ENCODE results near the gene OXGR1.

Gene OXGR1

DNA sequence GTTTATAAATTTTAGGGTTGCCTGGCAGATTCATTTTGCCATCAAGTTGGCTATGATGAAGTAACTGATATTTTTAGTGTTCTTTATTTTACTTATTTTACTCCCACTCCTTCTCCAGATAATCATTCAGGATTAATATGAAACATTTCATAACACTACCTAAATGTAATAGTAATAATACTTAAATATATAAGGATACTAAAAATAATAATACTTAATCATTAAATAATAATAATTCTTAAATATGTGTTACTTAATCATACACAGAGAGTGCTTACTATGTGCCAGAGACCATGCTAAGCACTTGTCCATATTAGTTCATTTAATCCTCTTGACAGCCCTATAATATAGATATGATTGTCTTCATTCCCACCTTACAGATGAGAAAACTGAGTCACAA is 23.0 kb upstream of the OXGR1 start:
- no peak for DNase-seq (ENCODE audit: low read depth)
- H3K4me3 ChIP-seq (ENCODE audit: control insufficient read depth, low read depth, low read length) = no peak overlapping the region
- TF ChIP-seq, protein P1, sequence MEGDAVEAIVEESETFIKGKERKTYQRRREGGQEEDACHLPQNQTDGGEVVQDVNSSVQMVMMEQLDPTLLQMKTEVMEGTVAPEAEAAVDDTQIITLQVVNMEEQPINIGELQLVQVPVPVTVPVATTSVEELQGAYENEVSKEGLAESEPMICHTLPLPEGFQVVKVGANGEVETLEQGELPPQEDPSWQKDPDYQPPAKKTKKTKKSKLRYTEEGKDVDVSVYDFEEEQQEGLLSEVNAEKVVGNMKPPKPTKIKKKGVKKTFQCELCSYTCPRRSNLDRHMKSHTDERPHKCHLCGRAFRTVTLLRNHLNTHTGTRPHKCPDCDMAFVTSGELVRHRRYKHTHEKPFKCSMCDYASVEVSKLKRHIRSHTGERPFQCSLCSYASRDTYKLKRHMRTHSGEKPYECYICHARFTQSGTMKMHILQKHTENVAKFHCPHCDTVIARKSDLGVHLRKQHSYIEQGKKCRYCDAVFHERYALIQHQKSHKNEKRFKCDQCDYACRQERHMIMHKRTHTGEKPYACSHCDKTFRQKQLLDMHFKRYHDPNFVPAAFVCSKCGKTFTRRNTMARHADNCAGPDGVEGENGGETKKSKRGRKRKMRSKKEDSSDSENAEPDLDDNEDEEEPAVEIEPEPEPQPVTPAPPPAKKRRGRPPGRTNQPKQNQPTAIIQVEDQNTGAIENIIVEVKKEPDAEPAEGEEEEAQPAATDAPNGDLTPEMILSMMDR (conservative IDR thresholded peaks at IDR 0.05; ENCODE audit: control insufficient read depth, insufficient read depth, low read depth, low read length) = no peak

DNA sequence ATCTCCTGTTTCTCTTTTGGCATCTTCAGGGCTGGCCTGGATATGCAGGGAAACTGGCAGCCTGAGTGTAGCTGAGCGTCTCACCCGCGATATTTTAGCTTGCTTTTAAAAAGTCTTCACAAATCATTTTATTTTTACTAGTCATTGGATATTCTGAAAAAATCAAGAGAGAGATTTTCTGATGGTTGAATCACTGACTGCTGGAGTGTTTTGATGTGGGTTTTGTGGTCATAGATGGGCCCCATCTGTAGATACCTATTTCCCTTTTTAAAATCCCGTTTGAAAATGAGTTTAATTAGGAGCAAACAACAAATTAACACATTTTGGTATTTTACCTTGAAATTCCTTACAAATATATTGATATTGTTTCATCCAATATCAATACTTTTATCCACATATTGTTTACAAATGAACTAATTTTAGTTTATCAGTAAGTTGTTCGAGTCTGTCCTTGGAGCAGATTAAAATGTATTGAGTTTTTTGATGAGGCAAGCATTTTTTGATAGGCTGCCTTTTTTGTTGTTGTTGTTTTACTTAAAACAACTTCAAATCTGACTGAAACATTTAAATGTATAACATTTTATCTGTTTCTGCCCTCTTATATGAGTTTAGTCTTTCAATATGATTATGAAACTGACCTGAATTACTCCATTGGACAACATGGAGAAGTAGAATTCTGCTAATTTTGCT is 21.5 kb upstream of the OXGR1 start:
- DNase-seq (ENCODE audit: low read depth) = no peak
- TF ChIP-seq, protein P1 (conservative IDR thresholded peaks at IDR 0.05; ENCODE audit: control insufficient read depth, insufficient read depth, low read depth, low read length) = no peak

DNA sequence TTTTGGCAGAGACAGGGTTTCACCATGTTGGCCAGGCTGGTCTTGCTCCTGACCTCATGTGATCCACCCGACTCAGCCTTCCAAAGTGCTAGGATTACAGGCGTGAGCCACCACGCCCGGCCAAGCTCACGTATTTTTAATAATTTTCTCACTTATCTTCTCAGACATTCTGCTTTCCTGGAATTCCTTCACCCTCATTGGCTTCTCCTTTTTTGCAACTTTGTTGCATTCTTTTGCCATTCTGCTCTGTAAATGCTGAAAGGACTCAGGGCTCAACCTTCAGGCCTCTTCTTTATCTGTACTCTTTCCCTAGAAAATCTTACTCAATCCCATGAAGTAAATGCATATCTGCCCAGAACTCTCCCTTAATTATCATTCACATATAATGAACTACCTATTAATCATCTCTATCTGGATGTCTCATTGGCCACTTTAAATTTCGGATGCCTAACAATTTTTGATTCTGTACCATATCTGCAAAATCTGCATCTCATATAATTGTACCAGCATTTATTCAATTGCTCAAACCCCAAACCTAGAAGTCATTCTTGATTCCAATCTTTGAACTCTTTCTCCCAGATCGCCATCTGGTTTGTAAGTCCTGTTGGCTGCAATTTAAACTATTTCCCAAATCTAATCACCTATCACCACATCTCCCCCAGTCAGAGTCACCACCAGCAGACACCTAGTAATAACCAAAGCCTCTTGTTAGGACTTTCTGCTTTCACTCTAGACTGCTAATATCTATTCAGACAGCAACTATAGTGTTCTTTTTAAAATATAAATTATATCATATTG is 18.2 kb upstream of the OXGR1 start:
- no peak overlapping the region for H3K4me3 ChIP-seq (ENCODE audit: control insufficient read depth, low read depth, low read length)
- TF ChIP-seq, protein P1 (conservative IDR thresholded peaks at IDR 0.05; ENCODE audit: control insufficient read depth, insufficient read depth, low read depth, low read length) = no peak
- DNase-seq (ENCODE audit: low read depth) = no peak

More for the DNA sequence above, 21.5 kb upstream of the OXGR1 start:
- H3K4me3 ChIP-seq (ENCODE audit: control insufficient read depth, low read depth, low read length) = no peak overlapping the region

DNA sequence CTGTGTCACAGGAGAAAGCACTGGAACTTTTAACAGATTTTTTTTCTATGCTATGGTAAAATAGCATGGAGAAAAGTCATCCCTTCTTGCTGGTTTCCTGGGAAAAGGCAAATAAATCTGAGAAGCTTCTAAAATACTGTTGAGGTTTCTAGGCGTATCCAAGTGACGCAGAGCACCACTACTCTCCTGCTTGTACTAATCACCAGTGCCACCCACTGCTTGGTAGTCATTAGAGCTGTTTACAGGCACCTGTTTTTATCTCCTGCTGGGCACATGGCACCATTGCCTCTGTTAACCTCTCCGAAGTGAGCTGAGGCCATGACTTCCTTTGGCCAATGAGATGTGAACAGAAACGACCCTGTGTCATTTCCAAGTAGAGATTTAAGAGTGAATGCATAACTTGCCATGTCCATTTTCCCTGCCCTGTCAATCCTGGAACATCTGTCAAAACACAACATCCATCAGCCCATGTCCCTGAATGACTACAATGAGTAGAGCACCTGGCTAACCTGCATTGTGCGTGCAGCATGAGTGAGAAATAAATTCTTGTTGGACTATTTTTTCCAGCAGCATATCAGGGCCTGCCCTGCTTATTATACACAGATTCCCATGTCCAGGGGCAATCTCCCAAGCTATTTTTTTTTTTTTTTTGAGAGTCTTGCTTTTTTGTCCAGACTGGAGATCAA is 17.3 kb upstream of the OXGR1 start:
- DNase-seq (ENCODE audit: low read depth) = no peak
- H3K4me3 ChIP-seq (ENCODE audit: control insufficient read depth, low read depth, low read length) = no peak overlapping the region
- TF ChIP-seq, protein P1 (conservative IDR thresholded peaks at IDR 0.05; ENCODE audit: control insufficient read depth, insufficient read depth, low read depth, low read length) = no peak

DNA sequence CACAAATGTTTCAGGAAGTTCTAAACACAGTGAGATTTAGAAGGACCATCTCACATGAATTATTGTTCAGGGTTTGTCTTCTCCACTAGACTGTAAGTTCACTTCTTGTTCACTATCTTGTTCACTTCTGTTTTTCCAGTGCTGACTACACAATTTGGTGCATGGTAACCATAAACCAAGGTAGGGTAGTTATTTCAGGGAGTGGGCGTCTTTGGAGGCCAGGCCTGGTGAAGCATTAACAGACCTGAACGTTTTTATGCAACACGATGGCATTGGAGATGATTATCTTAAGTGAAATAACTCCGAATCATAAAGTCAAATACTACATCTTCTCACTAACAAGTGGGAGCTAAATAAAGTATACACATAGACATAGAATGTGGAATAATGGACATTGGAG is 14.4 kb upstream of the OXGR1 start:
- no peak overlapping the region for H3K4me3 ChIP-seq (ENCODE audit: control insufficient read depth, low read depth, low read length)
- no peak for DNase-seq (ENCODE audit: low read depth)
- TF ChIP-seq, protein P1 (conservative IDR thresholded peaks at IDR 0.05; ENCODE audit: control insufficient read depth, insufficient read depth, low read depth, low read length) = no peak

DNA sequence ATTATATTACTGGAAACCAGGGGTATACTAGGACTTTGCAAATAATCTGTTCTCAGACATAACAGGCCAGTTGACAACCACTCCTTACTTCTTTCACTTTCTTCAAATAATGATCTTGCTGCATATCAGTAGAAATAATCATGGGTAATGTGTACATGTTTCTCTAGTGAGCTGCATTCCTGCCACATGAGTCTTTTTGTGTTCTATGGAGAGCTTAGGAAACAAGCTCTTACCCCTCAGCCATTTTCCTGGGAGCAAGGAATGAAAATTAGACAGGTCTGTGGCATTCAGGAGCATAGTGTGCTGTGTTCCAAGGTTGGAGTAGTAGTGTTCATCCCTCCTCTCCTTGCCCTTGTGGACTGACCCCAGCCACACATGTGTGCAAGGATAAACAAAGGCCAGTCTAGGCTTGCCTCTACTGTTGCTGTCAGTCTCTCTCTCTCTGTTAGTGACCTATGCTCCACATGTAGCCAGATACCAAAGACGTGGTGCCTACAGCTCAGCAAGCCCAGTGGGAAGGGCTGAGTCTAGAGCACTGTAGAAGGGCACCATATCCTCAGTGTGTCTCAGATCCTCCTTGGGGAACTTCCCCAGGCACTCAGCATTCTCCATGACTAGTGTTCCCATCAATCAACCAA is 11.5 kb upstream of the OXGR1 start:
- TF ChIP-seq, protein P1 (conservative IDR thresholded peaks at IDR 0.05; ENCODE audit: control insufficient read depth, insufficient read depth, low read depth, low read length) = no peak
- H3K4me3 ChIP-seq (ENCODE audit: control insufficient read depth, low read depth, low read length) = no peak overlapping the region
- DNase-seq (ENCODE audit: low read depth) = peak; percentile 55
